ENCODE data around the gene NUAK2.

DNA sequence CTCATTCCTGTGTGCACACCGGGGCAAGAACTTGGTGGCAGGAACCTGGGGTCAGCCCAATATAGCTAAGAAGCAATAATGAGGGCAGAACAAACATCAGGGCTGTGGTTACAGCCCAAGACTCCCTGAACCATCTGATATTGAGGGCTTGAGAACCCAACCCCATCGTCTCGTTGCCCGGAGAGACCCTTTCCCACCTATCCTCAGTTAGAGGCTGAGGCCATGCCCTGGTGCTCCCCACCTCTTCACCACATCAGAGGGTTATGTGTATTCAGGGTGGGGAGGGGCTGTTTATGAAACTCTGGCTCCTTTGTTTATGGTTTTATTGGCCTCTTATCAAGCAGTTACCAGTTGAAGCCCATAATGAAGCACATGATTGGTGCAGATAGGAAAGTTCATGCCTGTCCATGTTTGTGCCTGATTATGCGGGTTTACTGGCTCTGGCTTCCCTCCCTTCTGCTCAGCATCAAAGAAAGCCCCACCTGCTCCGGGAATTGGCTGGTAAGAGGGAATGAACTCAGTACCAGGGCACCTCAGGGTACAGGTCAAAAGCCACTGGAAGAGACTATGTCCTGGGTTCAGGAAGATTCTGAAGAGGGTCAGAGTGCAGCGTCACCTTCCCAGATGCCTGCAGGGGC is 14.5 kb downstream of the NUAK2 start:
- TF ChIP-seq, protein P1, sequence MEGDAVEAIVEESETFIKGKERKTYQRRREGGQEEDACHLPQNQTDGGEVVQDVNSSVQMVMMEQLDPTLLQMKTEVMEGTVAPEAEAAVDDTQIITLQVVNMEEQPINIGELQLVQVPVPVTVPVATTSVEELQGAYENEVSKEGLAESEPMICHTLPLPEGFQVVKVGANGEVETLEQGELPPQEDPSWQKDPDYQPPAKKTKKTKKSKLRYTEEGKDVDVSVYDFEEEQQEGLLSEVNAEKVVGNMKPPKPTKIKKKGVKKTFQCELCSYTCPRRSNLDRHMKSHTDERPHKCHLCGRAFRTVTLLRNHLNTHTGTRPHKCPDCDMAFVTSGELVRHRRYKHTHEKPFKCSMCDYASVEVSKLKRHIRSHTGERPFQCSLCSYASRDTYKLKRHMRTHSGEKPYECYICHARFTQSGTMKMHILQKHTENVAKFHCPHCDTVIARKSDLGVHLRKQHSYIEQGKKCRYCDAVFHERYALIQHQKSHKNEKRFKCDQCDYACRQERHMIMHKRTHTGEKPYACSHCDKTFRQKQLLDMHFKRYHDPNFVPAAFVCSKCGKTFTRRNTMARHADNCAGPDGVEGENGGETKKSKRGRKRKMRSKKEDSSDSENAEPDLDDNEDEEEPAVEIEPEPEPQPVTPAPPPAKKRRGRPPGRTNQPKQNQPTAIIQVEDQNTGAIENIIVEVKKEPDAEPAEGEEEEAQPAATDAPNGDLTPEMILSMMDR (conservative IDR thresholded peaks at IDR 0.05; ENCODE audit: low read depth, low read length), result no peak
- TF ChIP-seq EZH2 (IDR thresholded peaks at IDR 0.05; ENCODE audit: borderline replicate concordance, low read depth, low read length, poor library complexity, severe bottlenecking), result no peak

All from A673 (cell line).